ENCODE measurements around the gene DNAH14.
"Not testable (repeated sequence)": the region's sequence is repeated elsewhere in the genome, so short reads cannot be mapped to it uniquely, and the experiment has no call there.

- TF ChIP-seq, protein P1, sequence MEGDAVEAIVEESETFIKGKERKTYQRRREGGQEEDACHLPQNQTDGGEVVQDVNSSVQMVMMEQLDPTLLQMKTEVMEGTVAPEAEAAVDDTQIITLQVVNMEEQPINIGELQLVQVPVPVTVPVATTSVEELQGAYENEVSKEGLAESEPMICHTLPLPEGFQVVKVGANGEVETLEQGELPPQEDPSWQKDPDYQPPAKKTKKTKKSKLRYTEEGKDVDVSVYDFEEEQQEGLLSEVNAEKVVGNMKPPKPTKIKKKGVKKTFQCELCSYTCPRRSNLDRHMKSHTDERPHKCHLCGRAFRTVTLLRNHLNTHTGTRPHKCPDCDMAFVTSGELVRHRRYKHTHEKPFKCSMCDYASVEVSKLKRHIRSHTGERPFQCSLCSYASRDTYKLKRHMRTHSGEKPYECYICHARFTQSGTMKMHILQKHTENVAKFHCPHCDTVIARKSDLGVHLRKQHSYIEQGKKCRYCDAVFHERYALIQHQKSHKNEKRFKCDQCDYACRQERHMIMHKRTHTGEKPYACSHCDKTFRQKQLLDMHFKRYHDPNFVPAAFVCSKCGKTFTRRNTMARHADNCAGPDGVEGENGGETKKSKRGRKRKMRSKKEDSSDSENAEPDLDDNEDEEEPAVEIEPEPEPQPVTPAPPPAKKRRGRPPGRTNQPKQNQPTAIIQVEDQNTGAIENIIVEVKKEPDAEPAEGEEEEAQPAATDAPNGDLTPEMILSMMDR (IDR thresholded peaks at IDR 0.05; ENCODE audit: poor library complexity): not testable (repeated sequence)
- not testable (repeated sequence) for TF ChIP-seq EZH2 (IDR thresholded peaks at IDR 0.05; ENCODE audit: borderline replicate concordance)
Measured at GRCh38 chr1:224946349-224946691, 16.8 kb downstream of the DNAH14 start.
